HFFc6 (cell line): ENCODE measurements around the gene TJP1. TPM values are rescaled to one million over a fixed set of nuclear protein-coding genes. Genes with fewer than 3 reads are reported as not detected.
"Not testable (repeated sequence)": the region's sequence is repeated elsewhere in the genome, so short reads cannot be mapped to it uniquely, and the experiment has no call there.

ENCODE experiments used
- DNase-seq: peaks from one replicate; pipeline ENCODE4 v3.0.0-alpha.2; 2018
- H3K27ac Mint-ChIP-seq: 2 replicates; pipeline ENCODE4 v1.8.0; 2020; ENCODE audit warnings: mild to moderate bottlenecking, mixed read lengths
- H3K27me3 Mint-ChIP-seq: 2 replicates; pipeline ENCODE4 v1.8.0; 2021; ENCODE audit warnings: mild to moderate bottlenecking, moderate library complexity, mixed read lengths; ENCODE audit not compliant: insufficient read depth
- H3K36me3 Mint-ChIP-seq: 2 replicates; pipeline ENCODE4 v1.8.0; 2021; ENCODE audit warnings: low read depth, mixed read lengths
- H3K4me1 Mint-ChIP-seq: 2 replicates; pipeline ENCODE4 v1.8.0; 2020; ENCODE audit warnings: low read depth, mixed read lengths
- H3K4me3 Mint-ChIP-seq: 2 replicates; pipeline ENCODE4 v1.8.0; 2020; ENCODE audit warnings: mild to moderate bottlenecking, moderate library complexity, mixed read lengths
- H3K9me3 Mint-ChIP-seq: 2 replicates; pipeline ENCODE4 v1.8.0; 2020; ENCODE audit warnings: mild to moderate bottlenecking, mixed read lengths
- CTCF ChIP-seq: fragments of 200-600 bp; sonication (generic); IDR thresholded peaks from 2 replicates; pipeline ENCODE4 v1.5.0; 2021; ENCODE audit warnings: antibody characterized with exemption, mild to moderate bottlenecking
- total RNA-seq, 6 experiments: library from RNA; stranded (reverse); fragmentation: NEBNext Ultra II Directional; extraction: Animal tissue kit (Norgen Biotek cat#: 25700); gene quantifications; 2 replicates in 1 of 6; 3 replicates in 5 of 6; pipeline ENCODE4 v1.2.3, GENCODE V29; 2021

Gene TJP1
- total RNA-seq, 6 experiments from 2014 or later, result 60.1 to 76.3 (median 70.4) TPM

GRCh38 chr15:29665444-29666003, 156.7 kb downstream of the TJP1 start:
- DNase-seq, result no peak
- TF ChIP-seq CTCF, result no peak
- Mint-ChIP-seq H3K27me3 (peaks cover 3% of the 10 kb centered on the region), H3K9me3 (0 out of 2 replicates have a peak, but pooled peaks cover 4% of the 10 kb centered on the region), H3K27ac (no peak overlapping the region), H3K4me3 (no peak overlapping the region), H3K36me3 (0 out of 2 replicates have a peak, but pooled peaks cover 4% of the 10 kb centered on the region), H3K4me1 (peaks cover 27% of the 10 kb centered on the region)

- Mint-ChIP-seq H3K4me1 (peaks cover 16% of the 10 kb centered on the region), H3K9me3 (0 out of 2 replicates have a peak, but pooled peaks cover 4% of the 10 kb centered on the region), H3K4me3 (no peak overlapping the region), H3K27me3 (peaks cover 3% of the 10 kb centered on the region; the same call in 1 of the 2 replicates), H3K36me3 (0 out of 2 replicates have a peak, but pooled peaks cover 4% of the 10 kb centered on the region), H3K27ac (no peak overlapping the region)
- DNase-seq, result no peak
- no peak for TF ChIP-seq CTCF
These were observed 157.9 kb downstream of the TJP1 start for GRCh38 chr15:29664406-29664805.

GRCh38 chr15:29657476-29657817, 164.8 kb downstream of the TJP1 start:
- H3K9me3 Mint-ChIP-seq, DNase-seq, H3K4me1 Mint-ChIP-seq, H3K27me3 Mint-ChIP-seq, H3K4me3 Mint-ChIP-seq, H3K27ac Mint-ChIP-seq, H3K36me3 Mint-ChIP-seq: not testable (repeated sequence)

GRCh38 chr15:29656636-29657475, 165.4 kb downstream of the TJP1 start:
- no peak overlapping the region for H3K4me3 Mint-ChIP-seq
- H3K27ac Mint-ChIP-seq, result no peak overlapping the region
- H3K27me3 Mint-ChIP-seq, result peaks cover 2% of the 10 kb centered on the region
- H3K9me3 Mint-ChIP-seq, result no peaks in the 10 kb centered on the region; the same call in 1 of the 2 replicates
- no peak for TF ChIP-seq CTCF
- no peaks in the 10 kb centered on the region for H3K4me1 Mint-ChIP-seq
- H3K36me3 Mint-ChIP-seq, result no peaks in the 10 kb centered on the region
- no peak for DNase-seq

- no peak overlapping the region for H3K4me3 Mint-ChIP-seq
- no peaks in the 10 kb centered on the region for H3K36me3 Mint-ChIP-seq
- no peak for TF ChIP-seq CTCF
- no peaks in the 10 kb centered on the region for H3K4me1 Mint-ChIP-seq
- DNase-seq, result no peak
- H3K27me3 Mint-ChIP-seq, result peaks cover 2% of the 10 kb centered on the region
- H3K9me3 Mint-ChIP-seq, result no peaks in the 10 kb centered on the region; the same call in 1 of the 2 replicates
- H3K27ac Mint-ChIP-seq, result no peak overlapping the region
These were observed 169.7 kb downstream of the TJP1 start for GRCh38 chr15:29652595-29652994.
